Measurements from ENCODE around the gene NQO1.

- TF ChIP-seq REST (IDR thresholded peaks at IDR 0.05) (no peak), SP1 (IDR thresholded peaks at IDR 0.05) (no peak), ATF3 (IDR thresholded peaks at IDR 0.05) (no peak), TAF1 (conservative IDR thresholded peaks at IDR 0.05) (peak; percentile 79)
- TF ChIP-seq, protein P1, sequence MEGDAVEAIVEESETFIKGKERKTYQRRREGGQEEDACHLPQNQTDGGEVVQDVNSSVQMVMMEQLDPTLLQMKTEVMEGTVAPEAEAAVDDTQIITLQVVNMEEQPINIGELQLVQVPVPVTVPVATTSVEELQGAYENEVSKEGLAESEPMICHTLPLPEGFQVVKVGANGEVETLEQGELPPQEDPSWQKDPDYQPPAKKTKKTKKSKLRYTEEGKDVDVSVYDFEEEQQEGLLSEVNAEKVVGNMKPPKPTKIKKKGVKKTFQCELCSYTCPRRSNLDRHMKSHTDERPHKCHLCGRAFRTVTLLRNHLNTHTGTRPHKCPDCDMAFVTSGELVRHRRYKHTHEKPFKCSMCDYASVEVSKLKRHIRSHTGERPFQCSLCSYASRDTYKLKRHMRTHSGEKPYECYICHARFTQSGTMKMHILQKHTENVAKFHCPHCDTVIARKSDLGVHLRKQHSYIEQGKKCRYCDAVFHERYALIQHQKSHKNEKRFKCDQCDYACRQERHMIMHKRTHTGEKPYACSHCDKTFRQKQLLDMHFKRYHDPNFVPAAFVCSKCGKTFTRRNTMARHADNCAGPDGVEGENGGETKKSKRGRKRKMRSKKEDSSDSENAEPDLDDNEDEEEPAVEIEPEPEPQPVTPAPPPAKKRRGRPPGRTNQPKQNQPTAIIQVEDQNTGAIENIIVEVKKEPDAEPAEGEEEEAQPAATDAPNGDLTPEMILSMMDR (IDR thresholded peaks at IDR 0.05; ENCODE audit: low read depth, low read length, missing input control): peak; percentile 99
- TF ChIP-seq, protein P2, sequence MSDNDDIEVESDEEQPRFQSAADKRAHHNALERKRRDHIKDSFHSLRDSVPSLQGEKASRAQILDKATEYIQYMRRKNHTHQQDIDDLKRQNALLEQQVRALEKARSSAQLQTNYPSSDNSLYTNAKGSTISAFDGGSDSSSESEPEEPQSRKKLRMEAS (IDR thresholded peaks at IDR 0.05): peak; percentile 83
Measured at GRCh38 chr16:69754469-69755310, 28.3 kb upstream of the NQO1 start, which contains the start of gene NOB1.
